T-helper 2 cell treated with Interferon-gamma antibody and Interleukin-4, amounts not matched to agents 5 μg/mL and 100 μg/mL, for 36 hours (primary cell): Measurements from ENCODE around the gene TTC7B.

Source experiments
- DNase-seq: peaks from one replicate; pipeline ENCODE4 v3.0.0; 2021; ENCODE audit warnings: low spot score
- H3K27ac Mint-ChIP-seq: one replicate; pipeline ENCODE4 v1.8.0; 2021; ENCODE audit warnings: mild to moderate bottlenecking, mixed read lengths
- H3K27me3 Mint-ChIP-seq: one replicate; pipeline ENCODE4 v1.8.0; 2021; ENCODE audit warnings: low read depth, mixed read lengths
- H3K36me3 Mint-ChIP-seq: one replicate; pipeline ENCODE4 v1.8.0; 2021; ENCODE audit warnings: low read depth, mixed read lengths
- H3K4me1 Mint-ChIP-seq: one replicate; pipeline ENCODE4 v1.8.0; 2021; ENCODE audit warnings: low read depth, mixed read lengths
- H3K4me3 Mint-ChIP-seq: one replicate; pipeline ENCODE4 v1.8.0; 2022; ENCODE audit warnings: mild to moderate bottlenecking, moderate library complexity, mixed read lengths
- H3K9me3 Mint-ChIP-seq: one replicate; pipeline ENCODE4 v1.8.0; 2021; ENCODE audit warnings: mixed read lengths

TTC7B gene

DNA sequence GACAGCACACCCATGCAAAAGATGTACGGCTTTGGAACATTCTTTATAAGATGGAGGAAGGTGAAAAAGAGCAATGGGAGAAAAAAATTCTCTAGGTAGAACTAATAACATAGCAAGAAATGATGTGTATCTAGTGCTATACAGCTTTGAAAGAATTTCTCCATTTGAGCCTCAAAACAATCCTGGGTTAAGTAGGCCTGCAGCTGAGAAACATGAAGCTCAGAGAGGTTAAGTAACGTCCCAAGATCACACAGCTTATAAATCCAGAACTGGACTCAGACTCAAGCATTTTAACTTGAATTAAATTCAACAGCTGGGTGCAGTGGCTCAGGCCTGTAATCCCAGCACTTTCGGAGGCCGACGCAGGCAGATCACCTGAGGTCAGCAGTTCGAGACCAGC is 32.9 kb downstream of the TTC7B start:
- H3K27ac Mint-ChIP-seq = no peak overlapping the region
- H3K9me3 Mint-ChIP-seq = no peaks in the 10 kb centered on the region
- no peaks in the 10 kb centered on the region for H3K36me3 Mint-ChIP-seq
- H3K4me1 Mint-ChIP-seq = no peaks in the 10 kb centered on the region
- no peaks in the 10 kb centered on the region for H3K27me3 Mint-ChIP-seq
- H3K4me3 Mint-ChIP-seq = no peak overlapping the region
- DNase-seq = no peak

DNA sequence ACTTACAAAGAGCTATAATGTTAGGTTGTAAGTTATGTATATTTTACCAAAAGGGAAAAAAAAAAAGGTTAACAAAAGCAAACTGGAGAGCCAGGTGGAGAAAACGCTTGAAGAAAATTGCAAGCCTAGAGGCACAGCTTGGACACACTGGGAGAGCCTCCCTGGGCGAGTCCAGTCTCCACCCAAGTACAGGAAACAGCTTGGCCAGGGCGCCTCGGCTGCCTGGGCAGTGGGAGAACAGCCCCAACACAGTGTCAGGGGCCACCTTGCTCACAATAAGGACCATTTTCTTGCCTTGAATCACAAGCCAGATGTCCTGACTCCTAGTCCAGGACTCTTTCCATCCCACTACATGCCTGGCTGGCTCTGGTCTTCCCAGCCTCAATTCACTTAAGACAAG is 33.3 kb downstream of the TTC7B start:
- no peak overlapping the region for H3K4me3 Mint-ChIP-seq
- H3K27ac Mint-ChIP-seq = no peak overlapping the region
- no peaks in the 10 kb centered on the region for H3K9me3 Mint-ChIP-seq
- DNase-seq = no peak
- H3K4me1 Mint-ChIP-seq = no peaks in the 10 kb centered on the region
- no peaks in the 10 kb centered on the region for H3K36me3 Mint-ChIP-seq
- H3K27me3 Mint-ChIP-seq = no peaks in the 10 kb centered on the region

DNA sequence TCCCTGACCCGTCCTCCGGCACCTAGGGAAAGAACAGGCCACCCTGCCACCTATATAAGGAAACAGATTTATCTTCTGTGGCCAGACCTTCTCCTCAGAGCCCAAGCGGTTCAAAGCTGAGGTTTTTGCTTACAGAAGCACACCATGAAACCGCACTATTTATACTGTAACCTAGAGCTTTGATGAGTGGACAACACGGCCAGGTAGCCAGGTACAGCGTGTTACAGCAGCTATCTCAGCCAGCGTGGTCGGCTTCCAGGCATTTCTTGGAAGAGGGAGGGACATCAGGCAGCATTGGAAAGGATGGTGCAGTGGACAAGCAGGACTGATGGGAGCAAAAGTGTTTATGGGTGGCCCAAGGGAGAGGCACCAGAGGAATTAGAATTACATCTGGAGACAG is 34.4 kb downstream of the TTC7B start:
- H3K4me3 Mint-ChIP-seq = no peak overlapping the region
- no peak for DNase-seq
- no peaks in the 10 kb centered on the region for H3K9me3 Mint-ChIP-seq
- H3K4me1 Mint-ChIP-seq = no peaks in the 10 kb centered on the region
- no peaks in the 10 kb centered on the region for H3K27me3 Mint-ChIP-seq
- H3K36me3 Mint-ChIP-seq = no peaks in the 10 kb centered on the region
- H3K27ac Mint-ChIP-seq = no peak overlapping the region

DNA sequence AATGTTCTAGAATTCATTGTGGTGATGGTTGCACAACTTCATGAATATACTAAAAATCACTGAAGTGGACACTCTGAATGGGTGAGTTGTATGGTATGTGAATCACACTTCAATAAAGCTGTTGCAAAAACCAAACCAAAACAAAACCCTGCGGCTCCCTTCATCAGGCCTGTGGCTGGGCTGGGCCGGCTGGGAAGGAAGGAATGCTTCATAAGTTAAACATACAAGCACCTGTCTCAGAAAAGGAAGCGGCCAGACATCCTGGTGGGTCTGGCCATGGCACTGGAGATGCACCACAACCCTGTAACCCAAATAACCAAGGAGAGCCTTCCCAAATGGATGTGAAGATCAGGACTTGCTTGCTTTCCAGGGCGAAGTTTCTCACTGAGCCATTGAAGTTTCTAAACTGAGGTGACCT is 34.9 kb downstream of the TTC7B start:
- Mint-ChIP-seq H3K4me1 (no peaks in the 10 kb centered on the region), H3K4me3 (no peak overlapping the region), H3K27me3 (no peaks in the 10 kb centered on the region), H3K36me3 (no peaks in the 10 kb centered on the region), H3K27ac (no peak overlapping the region), H3K9me3 (no peaks in the 10 kb centered on the region)
- no peak for DNase-seq

DNA sequence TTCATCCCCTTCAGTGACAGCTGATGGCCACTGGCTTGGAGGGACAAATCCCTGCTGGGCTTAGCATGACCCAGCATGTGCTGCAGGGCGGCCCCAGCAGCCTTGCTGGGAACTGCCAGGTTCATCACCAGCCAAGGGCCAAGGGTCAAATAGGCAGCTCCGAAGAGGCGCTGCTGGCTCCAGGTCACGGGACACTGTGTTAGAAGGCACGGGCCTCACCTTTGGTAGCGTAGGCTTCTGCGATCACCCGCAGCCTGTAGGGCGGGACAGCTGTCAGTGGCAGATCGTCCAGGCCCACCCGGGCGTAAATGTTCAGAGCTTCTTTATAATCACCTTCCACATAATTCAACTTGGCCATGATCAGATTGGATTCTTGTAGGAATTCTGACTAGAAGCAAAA is 35.7 kb downstream of the TTC7B start:
- H3K36me3 Mint-ChIP-seq = no peaks in the 10 kb centered on the region
- no peaks in the 10 kb centered on the region for H3K9me3 Mint-ChIP-seq
- H3K4me3 Mint-ChIP-seq = no peak overlapping the region
- H3K27ac Mint-ChIP-seq = no peak overlapping the region
- H3K4me1 Mint-ChIP-seq = no peaks in the 10 kb centered on the region
- DNase-seq = no peak
- no peaks in the 10 kb centered on the region for H3K27me3 Mint-ChIP-seq

DNA sequence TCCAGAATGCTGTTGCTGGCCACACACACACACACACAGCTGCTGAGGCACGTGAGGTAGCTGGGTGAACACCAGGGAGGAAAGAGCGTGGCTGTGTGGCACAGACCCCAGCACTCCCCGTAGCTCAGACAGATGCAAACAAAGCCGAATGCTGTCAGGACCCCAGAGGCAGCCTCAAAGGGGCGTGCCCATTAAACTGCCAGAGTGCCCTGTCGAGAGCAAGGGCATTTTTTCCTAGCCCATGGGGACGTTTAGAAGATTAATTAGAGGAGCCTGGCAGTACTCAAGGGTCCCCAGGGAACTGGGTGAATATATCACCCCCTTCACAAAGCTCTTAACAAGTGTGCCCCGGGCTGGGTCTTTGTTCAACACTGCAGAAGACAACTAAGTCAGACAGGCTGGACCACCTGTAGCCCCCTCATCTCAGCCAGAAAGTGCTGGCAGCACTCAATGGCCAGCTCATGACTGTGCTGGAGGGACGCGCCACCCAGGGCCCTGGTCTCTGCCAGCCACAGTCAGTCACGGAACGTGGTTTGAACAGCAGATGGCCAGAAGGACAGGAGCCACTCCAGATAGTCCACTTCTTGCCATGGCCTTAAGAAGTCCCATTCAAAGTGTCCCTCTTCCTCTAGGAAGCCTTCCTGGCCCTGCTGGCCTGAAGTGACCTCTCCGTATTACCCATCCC is 37.5 kb downstream of the TTC7B start:
- H3K4me3 Mint-ChIP-seq = no peak overlapping the region

DNA sequence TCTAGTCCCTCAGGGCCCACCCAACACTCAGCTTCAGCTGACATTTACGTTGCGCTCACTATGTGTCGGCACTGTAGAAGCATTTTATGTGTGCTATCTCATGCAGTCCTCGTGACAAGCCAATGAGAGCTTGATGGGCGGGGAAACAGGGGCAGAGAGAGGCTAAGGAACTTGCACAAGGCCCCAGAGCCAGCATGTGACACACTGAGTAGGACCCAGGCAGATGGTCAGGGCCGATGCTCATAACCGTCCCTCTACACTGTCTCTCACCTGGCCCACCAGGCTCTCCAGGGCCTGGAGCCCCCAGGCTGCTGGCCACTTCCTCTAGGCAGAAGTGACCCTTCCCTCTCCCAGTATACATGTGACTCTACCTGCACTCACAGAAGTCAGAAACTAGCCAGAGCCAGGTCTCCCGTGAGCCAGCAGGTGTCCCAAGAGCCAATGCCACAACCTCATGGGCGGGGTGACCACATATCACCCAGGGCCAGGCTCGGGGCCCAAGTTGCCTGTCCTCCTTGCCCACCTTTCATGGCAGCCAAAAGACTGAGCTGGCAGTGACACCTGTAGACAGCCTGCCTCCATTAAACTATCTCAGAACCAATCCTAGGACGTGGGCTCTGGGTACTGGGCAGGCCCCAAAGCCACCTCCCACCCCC is 38.3 kb downstream of the TTC7B start:
- no peak overlapping the region for H3K27ac Mint-ChIP-seq
- no peak for DNase-seq

More for the DNA sequence above, 37.5 kb downstream of the TTC7B start:
- no peak for DNase-seq
- Mint-ChIP-seq H3K27me3 (no peaks in the 10 kb centered on the region), H3K36me3 (no peaks in the 10 kb centered on the region), H3K27ac (no peak overlapping the region), H3K9me3 (no peaks in the 10 kb centered on the region), H3K4me1 (no peaks in the 10 kb centered on the region)

DNA sequence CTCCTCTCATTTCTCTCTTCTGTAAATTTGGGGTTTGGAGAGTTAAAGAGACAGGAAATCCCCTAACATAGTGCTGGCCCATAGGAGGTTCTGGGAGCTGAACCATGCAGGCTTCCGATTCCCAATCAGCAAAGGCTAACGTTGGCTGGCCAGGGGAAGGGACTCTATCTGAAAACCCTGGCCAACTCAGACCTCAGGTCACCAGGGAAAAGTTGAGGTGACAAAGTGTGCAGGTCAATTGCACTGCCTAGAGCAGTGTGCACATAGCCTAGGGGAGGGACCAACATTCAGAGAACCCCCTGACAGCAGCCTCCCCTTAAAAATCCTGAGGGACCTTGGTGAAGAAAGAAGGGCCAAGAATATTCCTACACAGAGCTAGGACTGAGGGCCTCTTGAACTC is 38.9 kb downstream of the TTC7B start:
- Mint-ChIP-seq H3K27ac (no peak overlapping the region), H3K36me3 (no peaks in the 10 kb centered on the region), H3K4me3 (no peak overlapping the region)

More for the DNA sequence above, 38.3 kb downstream of the TTC7B start:
- Mint-ChIP-seq H3K36me3 (no peaks in the 10 kb centered on the region), H3K27me3 (no peaks in the 10 kb centered on the region), H3K4me1 (no peaks in the 10 kb centered on the region), H3K4me3 (no peak overlapping the region), H3K9me3 (no peaks in the 10 kb centered on the region)

DNA sequence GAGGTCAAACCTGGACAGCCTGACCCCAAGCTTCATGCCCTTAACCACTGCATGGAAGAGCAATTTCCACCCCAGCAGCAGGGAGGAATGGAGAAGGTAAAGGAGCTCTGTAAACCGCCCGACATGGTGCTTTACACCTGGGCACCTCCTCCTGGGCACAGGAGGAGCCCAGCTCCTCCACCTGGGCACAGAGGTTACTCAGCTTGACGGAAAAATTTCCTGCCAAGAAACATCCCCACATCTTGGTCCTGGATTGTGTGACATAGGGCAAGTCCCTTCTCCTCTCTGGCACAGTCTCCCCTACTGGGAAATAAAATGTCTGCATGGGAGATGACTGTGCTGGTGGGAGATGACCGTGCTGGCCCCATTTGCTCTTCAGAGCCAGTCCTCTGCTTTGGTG is 40.8 kb downstream of the TTC7B start:
- Mint-ChIP-seq H3K4me1 (no peaks in the 10 kb centered on the region), H3K27me3 (no peaks in the 10 kb centered on the region), H3K9me3 (no peaks in the 10 kb centered on the region), H3K27ac (no peak overlapping the region), H3K4me3 (no peak overlapping the region), H3K36me3 (no peaks in the 10 kb centered on the region)
- no peak for DNase-seq

More for the DNA sequence above, 38.9 kb downstream of the TTC7B start:
- Mint-ChIP-seq H3K27me3 (no peaks in the 10 kb centered on the region), H3K4me1 (no peaks in the 10 kb centered on the region), H3K9me3 (no peaks in the 10 kb centered on the region)
- no peak for DNase-seq

DNA sequence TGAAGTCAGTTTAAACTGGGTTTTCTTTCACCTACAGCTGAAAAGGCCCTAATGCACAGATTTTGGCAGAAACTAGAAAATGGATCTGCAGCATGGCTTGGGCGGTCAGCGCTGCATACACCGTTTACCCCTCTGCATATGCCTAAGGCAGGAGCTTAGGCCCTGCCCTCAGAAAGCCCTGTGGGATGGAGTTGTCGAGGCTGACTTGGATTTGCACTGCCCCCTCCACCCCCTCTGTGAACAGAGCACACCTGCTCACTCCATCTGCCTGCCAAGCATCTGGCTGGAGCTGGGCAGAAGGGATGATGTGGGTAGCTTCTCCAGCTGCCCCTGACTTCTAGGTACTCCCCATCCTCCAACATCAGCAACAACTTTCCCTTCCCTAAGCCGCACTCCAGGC is 41.9 kb downstream of the TTC7B start:
- Mint-ChIP-seq H3K9me3 (no peaks in the 10 kb centered on the region), H3K4me3 (no peak overlapping the region), H3K27ac (no peak overlapping the region), H3K4me1 (no peaks in the 10 kb centered on the region), H3K27me3 (no peaks in the 10 kb centered on the region), H3K36me3 (no peaks in the 10 kb centered on the region)
- DNase-seq = no peak

DNA sequence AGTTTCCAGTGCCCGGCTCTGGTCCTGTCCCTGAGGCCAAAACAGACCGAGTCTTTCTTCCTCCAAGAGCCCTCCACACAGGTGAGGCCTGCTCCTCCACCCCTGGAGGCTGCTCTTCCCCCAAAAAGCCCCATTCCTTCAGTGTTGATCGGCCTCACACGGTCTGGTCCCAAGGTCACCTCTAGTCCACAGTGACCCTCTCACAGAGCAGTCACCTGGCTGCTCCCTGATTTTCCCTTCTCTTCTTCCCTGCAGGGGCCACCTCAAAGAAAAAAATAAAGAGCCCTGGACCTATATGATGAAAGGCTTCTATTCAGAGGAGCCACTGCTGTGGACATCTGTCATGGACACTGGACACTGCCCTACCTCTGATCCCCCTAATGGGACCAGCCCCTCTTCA is 42.5 kb downstream of the TTC7B start:
- Mint-ChIP-seq H3K4me3 (no peak overlapping the region), H3K27me3 (no peaks in the 10 kb centered on the region), H3K4me1 (no peaks in the 10 kb centered on the region), H3K9me3 (no peaks in the 10 kb centered on the region), H3K36me3 (no peaks in the 10 kb centered on the region), H3K27ac (no peak overlapping the region)
- no peak for DNase-seq

DNA sequence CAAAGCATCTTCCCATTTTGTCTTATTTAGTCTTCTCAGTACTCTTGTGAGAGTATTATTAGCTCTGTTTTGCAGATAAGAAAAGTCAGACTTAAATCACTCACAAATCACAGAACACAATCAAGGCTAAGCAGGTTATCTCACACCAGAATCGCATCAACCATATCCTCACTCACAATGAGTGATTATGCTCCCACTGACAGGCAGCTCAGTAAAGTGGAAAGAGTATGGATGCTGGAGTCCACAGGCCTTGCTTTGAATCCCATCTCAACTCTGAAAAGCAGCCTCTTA is 43.1 kb downstream of the TTC7B start:
- H3K4me1 Mint-ChIP-seq = no peaks in the 10 kb centered on the region
- no peaks in the 10 kb centered on the region for H3K36me3 Mint-ChIP-seq
- no peak overlapping the region for H3K27ac Mint-ChIP-seq
- no peak for DNase-seq
- peaks cover 4% of the 10 kb centered on the region for H3K9me3 Mint-ChIP-seq
- H3K27me3 Mint-ChIP-seq = peaks cover 2% of the 10 kb centered on the region
- no peak overlapping the region for H3K4me3 Mint-ChIP-seq

DNA sequence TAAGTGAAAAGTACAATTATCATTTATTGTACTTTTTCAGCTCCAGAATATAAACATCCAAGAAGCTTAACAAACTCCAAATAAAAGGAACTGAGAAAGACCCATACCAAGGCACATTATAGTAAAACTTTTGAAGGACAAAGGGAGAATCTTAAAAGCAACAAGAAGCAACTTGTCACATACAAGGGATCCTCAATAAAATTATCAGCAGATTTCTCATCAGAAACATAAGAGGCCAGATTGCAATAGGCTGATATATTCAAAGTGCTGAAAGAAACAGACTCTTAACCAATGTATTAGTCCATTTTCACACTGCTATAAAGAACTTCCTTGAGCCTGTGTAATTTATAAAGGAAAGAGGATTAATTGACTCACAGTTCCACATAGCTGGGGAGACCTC is 48.3 kb downstream of the TTC7B start:
- H3K4me1 Mint-ChIP-seq = no peaks in the 10 kb centered on the region
- H3K27me3 Mint-ChIP-seq = peaks cover 14% of the 10 kb centered on the region
- H3K4me3 Mint-ChIP-seq = no peak overlapping the region
- peaks cover 4% of the 10 kb centered on the region for H3K36me3 Mint-ChIP-seq
- peaks cover 33% of the 10 kb centered on the region for H3K9me3 Mint-ChIP-seq
- no peak for DNase-seq
- no peak overlapping the region for H3K27ac Mint-ChIP-seq

DNA sequence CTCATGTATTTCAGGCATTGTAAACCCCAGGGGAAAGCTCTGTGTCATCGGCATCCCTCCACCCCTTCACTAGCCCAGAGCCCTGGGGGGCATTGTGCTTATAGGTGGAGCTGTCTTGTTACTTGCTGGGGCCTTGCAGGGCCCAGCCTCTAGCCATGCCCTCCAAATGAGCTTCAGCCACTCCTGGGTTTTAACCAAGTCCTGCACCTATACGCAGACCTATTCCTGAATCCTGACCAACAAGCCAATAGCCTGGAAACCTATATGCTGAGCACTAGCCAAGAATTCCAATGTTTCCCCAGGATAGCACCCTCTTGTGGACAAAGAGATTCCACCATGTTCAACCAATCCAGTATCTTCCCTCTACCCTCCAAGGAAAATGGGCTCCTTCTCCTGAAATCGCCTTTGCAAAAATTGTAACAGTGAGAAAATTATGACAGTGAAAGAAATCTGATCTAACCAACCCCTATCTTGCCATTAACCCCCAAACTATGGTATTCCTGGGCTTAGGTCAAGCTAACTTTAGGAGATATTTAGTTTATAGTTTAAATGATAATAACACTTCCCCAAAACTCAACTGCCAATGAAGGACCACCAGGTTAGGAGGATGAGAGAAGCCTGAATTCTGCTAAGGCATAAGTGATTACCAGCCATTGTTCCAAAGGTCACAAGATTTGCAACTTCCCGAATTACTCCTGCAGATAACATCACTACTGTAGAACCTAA is 55.5 kb downstream of the TTC7B start:
- Mint-ChIP-seq H3K9me3 (peaks cover 12% of the 10 kb centered on the region), H3K4me3 (no peak overlapping the region), H3K36me3 (peaks cover 2% of the 10 kb centered on the region), H3K27ac (no peak overlapping the region), H3K27me3 (peaks cover 18% of the 10 kb centered on the region), H3K4me1 (peaks cover 14% of the 10 kb centered on the region)
- DNase-seq = peak; percentile 3
